Spleen (tissue), 11 donors: ENCODE measurements around the gene AUP1. TPM values are rescaled to one million over a fixed set of nuclear protein-coding genes. Genes with fewer than 3 reads are reported as not detected.
"Not testable (repeated sequence)": the region's sequence is repeated elsewhere in the genome, so short reads cannot be mapped to it uniquely, and the experiment has no call there.

Source experiments
- DNase-seq: peaks from one replicate; pipeline ENCODE4 v3.0.0-alpha.2; 2020
- H3K27ac ChIP-seq, 8 donors: fragments of 200-600 bp; sonication (generic) in 7 of 8; 1 replicate in 4 of 8; 2 replicates in 4 of 8; pipeline versions ENCODE4 v1.5.0 to v1.8.0; 2016 to 2021; ENCODE audit warnings: inconsistent platforms in 4 of 8, mild to moderate bottlenecking in 4 of 8, moderate library complexity in 1 of 8
- H3K27me3 ChIP-seq, 7 donors: fragments of 200-600 bp; sonication (generic) in 6 of 7; replicated peaks in 1 of 7; 1 replicate in 4 of 7; 2 replicates in 3 of 7; pipeline versions ENCODE4 v1.5.0 to v1.8.0; 2016 to 2021; ENCODE audit warnings: inconsistent platforms in 3 of 7, mild to moderate bottlenecking in 1 of 7
- H3K36me3 ChIP-seq, 6 donors: fragments of 200-600 bp; sonication (generic) in 5 of 6; 1 replicate in 4 of 6; 2 replicates in 2 of 6; pipeline versions ENCODE4 v1.5.0 to v1.8.0; 2016 to 2021; ENCODE audit warnings: inconsistent platforms in 2 of 6
- H3K4me1 ChIP-seq, 6 donors: fragments of 200-600 bp; sonication (generic) in 5 of 6; 1 replicate in 3 of 6; 2 replicates in 3 of 6; pipeline versions ENCODE4 v1.5.0 to v1.8.0; 2016 to 2021; ENCODE audit warnings: inconsistent platforms in 3 of 6
- H3K4me3 ChIP-seq, 8 donors: fragments of 200-600 bp; sonication (generic) in 7 of 8; 1 replicate in 4 of 8; 2 replicates in 4 of 8; pipeline versions ENCODE4 v1.5.0 to v1.8.0; 2016 to 2021; ENCODE audit warnings: inconsistent platforms in 4 of 8, mild to moderate bottlenecking in 4 of 8, moderate library complexity in 2 of 8
- H3K9me3 ChIP-seq, 8 donors: fragments of 200-600 bp; sonication (generic) in 7 of 8; 1 replicate in 4 of 8; 2 replicates in 4 of 8; pipeline versions ENCODE4 v1.5.0 to v1.8.0; 2016 to 2021; ENCODE audit warnings: inconsistent platforms in 4 of 8
- POLR2A ChIP-seq, 3 donors: fragments of 450-650 bp; IDR thresholded peaks; one replicate each; pipeline ENCODE4 v1.5.1; 2017; ENCODE audit warnings: antibody characterized with exemption in 3 of 3, mild to moderate bottlenecking in 1 of 3
- POLR2AphosphoS5 ChIP-seq, 3 donors: sonication (generic); formaldehyde crosslinking; IDR thresholded peaks; one replicate each; pipeline ENCODE4 v1.5.1; 2017; ENCODE audit warnings: antibody characterized with exemption in 3 of 3
- WGBS, 5 donors: extraction: QIAGEN DNeasy Blood & Tissue Kit in 3 of 5; methylation state at CpG; one replicate each; pipeline versions ENCODE4 v1.1.5 to v1.1.7; 2013 to 2018; 5-methylcytosine and 5-hydroxymethylcytosine counted together
- intact Hi-C: fragments of 100-400 bp; cut with DNase I; formaldehyde crosslinking; loops from one replicate; pipeline ENCODE4 v1.15.0; 2023; ENCODE audit warnings: low total_unique reads
- polyA plus RNA-seq, 3 donors: library from polyadenylated mRNA; stranded (reverse); fragments of 200-250 nt; gene quantifications; one replicate each; pipeline ENCODE4 v1.2.1, GENCODE V29; 2013
- total RNA-seq, 7 donors: library from RNA; depleted of rRNA in 3 of 7; stranded (reverse); fragments of >200 nt in 3 of 7; fragmentation: NEBNext Ultra II Directional in 4 of 7; extraction: Animal tissue kit (Norgen Biotek cat#: 25700) in 4 of 7; gene quantifications; one replicate each; pipeline versions ENCODE4 v1.1.0 to v1.2.1, GENCODE V29; 2016 to 2021
- TF ChIP-seq, protein P1 (sequence below), 11 experiments: fragments of 200-600 bp in 7 of 11; fragments of 450-650 bp in 4 of 11; sonication (generic) in 4 of 11; IDR thresholded peaks in 8 of 11; conservative IDR thresholded peaks in 3 of 11; 1 replicate in 7 of 11; 2 replicates in 4 of 11; pipeline versions ENCODE4 v1.4.0 to v1.8.0; 2016 to 2021; ENCODE audit warnings: antibody characterized with exemption in 11 of 11, inconsistent platforms in 4 of 11, mild to moderate bottlenecking in 1 of 11
- donor health status: healthy with polysubstance abuse.
- donor health status: DM: no; HTN: no; CAD: no; lungs with moderate emphysema.
- donor health status: DM: no; HTN: no; CAD: no.
- donor health status: Bipolar disorder and iron deficiency.
- donor health status: healthy.
- donor health status: DM: no; HTN: no; CAD: no.
- donor health status: DM: yes; HTN: yes; CAD: no.

The AUP1 gene
- total and polyA plus RNA-seq, 10 donors: 107 to 226 (median 135) TPM

DNA sequence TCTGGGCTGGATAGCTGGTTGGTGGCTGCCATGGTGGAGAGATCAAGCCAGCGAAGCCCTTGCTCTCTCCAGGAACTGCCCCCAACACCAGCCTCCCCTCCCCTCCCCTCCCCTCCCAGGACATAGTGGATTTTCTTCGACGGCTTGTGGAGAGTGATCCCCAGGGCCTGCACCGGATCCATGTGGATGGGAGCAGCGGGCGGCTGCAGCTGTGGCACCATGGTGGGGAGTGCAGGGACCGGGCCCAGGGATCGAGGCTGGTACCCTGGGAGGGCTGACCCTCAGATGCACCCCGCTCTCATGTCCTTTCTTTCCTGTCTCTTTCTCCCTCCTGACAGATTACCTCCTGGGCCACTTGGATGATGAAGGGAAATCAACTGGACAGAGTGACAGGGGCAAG, 39.6 kb downstream of the AUP1 start:
- Histone ChIP-seq H3K36me3 (peaks cover 5 to 100% (median 63%) of the 10 kb centered on the region in 6 donors), H3K4me3 (no peak overlapping the region), H3K9me3 (no peaks in the 10 kb centered on the region), H3K4me1 (peaks cover 0 to 11% (median 0%) of the 10 kb centered on the region in 6 donors), H3K27me3 (no peaks in the 10 kb centered on the region), H3K27ac (no peak overlapping the region)
- no peak for TF ChIP-seq POLR2A (IDR thresholded peaks at IDR 0.05)
- TF ChIP-seq, protein P1, sequence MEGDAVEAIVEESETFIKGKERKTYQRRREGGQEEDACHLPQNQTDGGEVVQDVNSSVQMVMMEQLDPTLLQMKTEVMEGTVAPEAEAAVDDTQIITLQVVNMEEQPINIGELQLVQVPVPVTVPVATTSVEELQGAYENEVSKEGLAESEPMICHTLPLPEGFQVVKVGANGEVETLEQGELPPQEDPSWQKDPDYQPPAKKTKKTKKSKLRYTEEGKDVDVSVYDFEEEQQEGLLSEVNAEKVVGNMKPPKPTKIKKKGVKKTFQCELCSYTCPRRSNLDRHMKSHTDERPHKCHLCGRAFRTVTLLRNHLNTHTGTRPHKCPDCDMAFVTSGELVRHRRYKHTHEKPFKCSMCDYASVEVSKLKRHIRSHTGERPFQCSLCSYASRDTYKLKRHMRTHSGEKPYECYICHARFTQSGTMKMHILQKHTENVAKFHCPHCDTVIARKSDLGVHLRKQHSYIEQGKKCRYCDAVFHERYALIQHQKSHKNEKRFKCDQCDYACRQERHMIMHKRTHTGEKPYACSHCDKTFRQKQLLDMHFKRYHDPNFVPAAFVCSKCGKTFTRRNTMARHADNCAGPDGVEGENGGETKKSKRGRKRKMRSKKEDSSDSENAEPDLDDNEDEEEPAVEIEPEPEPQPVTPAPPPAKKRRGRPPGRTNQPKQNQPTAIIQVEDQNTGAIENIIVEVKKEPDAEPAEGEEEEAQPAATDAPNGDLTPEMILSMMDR (IDR thresholded peaks at IDR 0.05 in 8 of 11, conservative IDR thresholded peaks at IDR 0.05 in 3 of 11): no peak
- TF ChIP-seq POLR2AphosphoS5 (IDR thresholded peaks at IDR 0.05): no peak
- 86 to 98% (median 94%) methylated on average over 8 to 9 of the region's 9 CpGs for WGBS, 5 donors
- intact Hi-C loops: no loop called here
- DNase-seq: peak; percentile 51

DNA sequence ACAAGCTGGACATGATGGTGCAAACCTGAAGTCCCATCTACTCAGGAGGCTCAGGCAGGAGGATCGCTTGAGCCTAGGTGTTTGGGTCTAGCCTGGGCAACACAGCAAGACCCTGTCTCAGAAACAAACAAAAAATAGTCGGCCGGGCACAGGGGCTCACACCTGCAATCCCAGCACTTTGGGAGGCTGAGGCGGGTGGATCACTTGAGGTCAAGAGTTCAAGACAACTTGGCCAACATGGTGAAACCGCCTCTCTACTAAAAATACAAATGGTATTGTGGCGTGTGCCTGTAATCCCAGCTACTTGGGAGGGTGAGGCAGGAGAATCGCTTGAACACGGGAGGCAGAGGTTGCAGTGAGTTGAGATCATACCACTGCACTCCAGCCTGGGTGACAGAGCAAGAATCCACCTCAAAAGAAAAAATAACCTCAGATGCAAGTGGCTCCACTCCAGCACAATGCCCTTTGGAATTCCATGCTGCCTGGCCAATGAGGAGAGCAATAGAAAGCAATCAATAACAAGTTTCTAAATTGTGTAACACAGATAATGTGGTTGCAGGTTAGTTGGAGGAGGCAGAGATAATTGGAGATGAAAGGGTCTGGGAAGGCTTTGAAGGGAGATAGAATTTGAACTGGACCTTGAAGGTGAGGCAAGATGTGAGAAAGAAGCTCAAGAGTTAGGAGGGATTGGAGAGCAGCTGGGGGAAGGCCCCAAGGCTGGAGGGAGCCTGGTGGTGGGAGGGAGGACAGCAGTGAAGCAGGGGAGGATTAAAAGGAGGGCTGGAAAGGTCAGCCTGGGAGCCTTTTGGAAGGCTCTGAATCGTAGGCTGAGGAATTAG, 40.6 kb downstream of the AUP1 start:
- WGBS, 5 donors: 91 to 98% (median 94%) methylated on average over 9 of the region's 9 CpGs
- Histone ChIP-seq H3K4me3 (no peak overlapping the region), H3K9me3 (no peaks in the 10 kb centered on the region), H3K27me3 (no peaks in the 10 kb centered on the region), H3K4me1 (peaks cover 5 to 22% (median 8%) of the 10 kb centered on the region in 6 donors), H3K36me3 (peaks cover 5 to 97% (median 60%) of the 10 kb centered on the region in 6 donors), H3K27ac (no peak overlapping the region)
- DNase-seq: peak; percentile 40
- TF ChIP-seq POLR2A (IDR thresholded peaks at IDR 0.05) (no peak), POLR2AphosphoS5 (IDR thresholded peaks at IDR 0.05) (no peak)
- TF ChIP-seq, protein P1 (IDR thresholded peaks at IDR 0.05 in 8 of 11, conservative IDR thresholded peaks at IDR 0.05 in 3 of 11): no peak
- intact Hi-C loops: no loop called here

DNA sequence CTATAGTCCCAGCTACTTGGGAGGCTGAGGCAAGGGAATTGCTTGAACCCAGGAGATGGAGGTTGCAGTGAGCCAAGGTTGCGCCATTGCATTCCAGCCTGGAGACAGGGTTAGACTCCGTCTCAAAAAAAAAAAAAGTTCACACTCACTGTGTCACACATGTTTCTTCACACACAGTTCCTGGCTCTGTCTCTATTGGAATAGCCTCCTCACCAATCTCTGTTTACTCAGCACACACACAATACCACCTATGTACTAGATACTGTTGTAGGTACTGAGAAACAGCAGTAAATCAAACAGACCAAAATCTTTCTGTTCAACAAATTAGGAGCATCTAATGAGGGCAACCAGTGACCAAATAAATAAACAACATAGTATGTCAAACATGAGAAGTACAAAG, 43.4 kb downstream of the AUP1 start:
- intact Hi-C loops: no loop called here
- H3K27ac ChIP-seq: no peak overlapping the region
- H3K4me1 ChIP-seq: peaks cover 22 to 41% (median 26%) of the 10 kb centered on the region in 6 donors
- peaks cover 0 to 72% (median 33%) of the 10 kb centered on the region in 6 donors for H3K36me3 ChIP-seq
- H3K4me3 ChIP-seq: no peak overlapping the region
- no peak for TF ChIP-seq POLR2AphosphoS5 (IDR thresholded peaks at IDR 0.05)
- TF ChIP-seq POLR2A (IDR thresholded peaks at IDR 0.05): no peak
- TF ChIP-seq, protein P1 (IDR thresholded peaks at IDR 0.05 in 8 of 11, conservative IDR thresholded peaks at IDR 0.05 in 3 of 11): no peak
- no peaks in the 10 kb centered on the region for H3K9me3 ChIP-seq
- no peaks in the 10 kb centered on the region for H3K27me3 ChIP-seq
- DNase-seq: no peak
- WGBS, 5 donors: 91 to 100% (median 92%) methylated on average over 2 of the region's 2 CpGs

DNA sequence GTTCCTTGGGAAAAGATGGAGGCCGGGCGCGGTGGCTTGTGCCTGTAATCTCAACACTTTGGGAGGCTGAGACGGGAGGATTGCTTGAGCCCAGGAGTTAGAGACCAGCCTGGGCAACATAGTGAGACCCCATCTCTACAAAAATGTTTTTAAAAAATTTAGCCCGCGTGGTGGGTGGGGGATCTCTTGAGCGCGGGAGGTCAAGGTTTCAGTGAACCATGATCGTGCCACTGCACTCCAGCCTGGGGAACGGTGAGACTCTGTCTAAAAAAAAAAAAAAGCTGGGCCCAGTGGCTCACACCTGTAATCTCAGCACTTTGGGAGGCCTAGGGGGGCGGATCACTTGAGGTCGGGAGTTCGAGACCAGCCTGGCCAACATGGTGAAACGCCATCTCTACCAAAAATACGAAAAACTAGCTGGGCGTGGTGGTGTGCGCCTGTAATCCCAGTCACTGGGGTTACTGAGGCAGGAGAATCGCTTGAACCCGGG, 45.8 kb downstream of the AUP1 start:
- 73 to 90% (median 84%) methylated on average over 19 of the region's 19 CpGs for WGBS, 5 donors
- H3K36me3 ChIP-seq: peaks cover 0 to 71% (median 30%) of the 10 kb centered on the region in 6 donors
- intact Hi-C loops: loop anchor here (5.0 kb wide), 1 partner anchor 104 kb away; no protein-coding TSS in a partner anchor

More for the DNA sequence above, 45.8 kb downstream of the AUP1 start:
- peak; percentile 75 for DNase-seq
- H3K27me3 ChIP-seq, H3K9me3 ChIP-seq: not testable (repeated sequence)
- Histone ChIP-seq H3K27ac (peak overlapping the region in 7 of 8 donors; percentile 85 to 97 (median 93)), H3K4me1 (peaks cover 33 to 64% (median 40%) of the 10 kb centered on the region in 6 donors), H3K4me3 (peak overlapping the region; percentile 72 to 96 (median 88))
